Measurements from ENCODE around the gene ABCC8.
A peak's percentile ranks its signal among the peaks of the same experiment; 100 is the strongest.

GRCh38 chr11:17354601-17354991 lies 122.0 kb downstream of the ABCC8 start:
- TF ChIP-seq, protein P1, sequence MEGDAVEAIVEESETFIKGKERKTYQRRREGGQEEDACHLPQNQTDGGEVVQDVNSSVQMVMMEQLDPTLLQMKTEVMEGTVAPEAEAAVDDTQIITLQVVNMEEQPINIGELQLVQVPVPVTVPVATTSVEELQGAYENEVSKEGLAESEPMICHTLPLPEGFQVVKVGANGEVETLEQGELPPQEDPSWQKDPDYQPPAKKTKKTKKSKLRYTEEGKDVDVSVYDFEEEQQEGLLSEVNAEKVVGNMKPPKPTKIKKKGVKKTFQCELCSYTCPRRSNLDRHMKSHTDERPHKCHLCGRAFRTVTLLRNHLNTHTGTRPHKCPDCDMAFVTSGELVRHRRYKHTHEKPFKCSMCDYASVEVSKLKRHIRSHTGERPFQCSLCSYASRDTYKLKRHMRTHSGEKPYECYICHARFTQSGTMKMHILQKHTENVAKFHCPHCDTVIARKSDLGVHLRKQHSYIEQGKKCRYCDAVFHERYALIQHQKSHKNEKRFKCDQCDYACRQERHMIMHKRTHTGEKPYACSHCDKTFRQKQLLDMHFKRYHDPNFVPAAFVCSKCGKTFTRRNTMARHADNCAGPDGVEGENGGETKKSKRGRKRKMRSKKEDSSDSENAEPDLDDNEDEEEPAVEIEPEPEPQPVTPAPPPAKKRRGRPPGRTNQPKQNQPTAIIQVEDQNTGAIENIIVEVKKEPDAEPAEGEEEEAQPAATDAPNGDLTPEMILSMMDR (conservative IDR thresholded peaks at IDR 0.05), result peak; percentile 74
- no peak for TF ChIP-seq EZH2 (IDR thresholded peaks at IDR 0.05; ENCODE audit: low read depth)
